ENCODE results near the gene NXPH1.

The NXPH1 gene

DNA sequence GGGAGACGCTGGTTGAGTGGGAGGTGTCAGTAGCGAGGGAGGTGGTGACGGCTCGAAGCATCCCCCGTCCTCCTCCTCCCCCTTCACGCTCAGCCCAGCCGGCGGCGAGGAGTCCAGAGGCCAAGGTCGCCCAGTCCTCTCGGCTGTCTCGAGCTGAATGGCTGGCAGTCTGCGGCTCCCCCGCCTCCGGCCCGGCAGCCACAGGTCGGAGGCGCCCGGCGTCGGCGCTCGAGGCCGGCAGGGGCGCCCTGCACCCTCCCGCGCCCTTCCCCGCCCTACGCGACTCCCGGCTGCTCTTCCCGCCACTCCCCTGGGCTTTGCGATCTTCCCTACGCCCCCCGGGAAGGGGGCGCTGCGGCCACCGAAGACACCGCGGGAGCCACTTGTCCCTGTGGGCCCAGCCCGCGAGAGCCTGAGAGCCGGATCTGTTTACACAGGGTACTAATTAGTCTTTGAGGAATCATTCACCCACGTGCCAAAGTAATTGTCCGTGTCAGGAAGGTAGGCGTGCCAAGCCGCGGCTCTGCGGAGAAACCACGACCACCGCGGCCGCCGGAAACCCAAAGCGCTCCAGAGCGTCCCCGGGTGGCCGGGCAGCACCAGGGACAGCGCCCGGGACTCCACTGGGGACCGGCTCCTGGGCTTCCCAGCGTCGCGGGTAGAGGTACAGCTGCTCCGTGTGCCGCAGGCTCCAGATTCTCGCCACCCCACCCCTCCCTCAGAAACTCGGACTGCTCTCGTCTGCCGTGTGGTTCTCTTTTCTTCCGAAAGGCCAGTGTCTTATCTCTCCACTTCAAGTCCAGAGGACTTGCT lies at the start of gene NXPH1:
TSS of gene NXPH1 (plus strand) at position 133 of the 813 bp plus-strand sequence.
- H3K4me3 ChIP-seq (ENCODE audit: low read depth, low read length), result no peak within 1 kb of the TSS
- TF ChIP-seq, protein P1, sequence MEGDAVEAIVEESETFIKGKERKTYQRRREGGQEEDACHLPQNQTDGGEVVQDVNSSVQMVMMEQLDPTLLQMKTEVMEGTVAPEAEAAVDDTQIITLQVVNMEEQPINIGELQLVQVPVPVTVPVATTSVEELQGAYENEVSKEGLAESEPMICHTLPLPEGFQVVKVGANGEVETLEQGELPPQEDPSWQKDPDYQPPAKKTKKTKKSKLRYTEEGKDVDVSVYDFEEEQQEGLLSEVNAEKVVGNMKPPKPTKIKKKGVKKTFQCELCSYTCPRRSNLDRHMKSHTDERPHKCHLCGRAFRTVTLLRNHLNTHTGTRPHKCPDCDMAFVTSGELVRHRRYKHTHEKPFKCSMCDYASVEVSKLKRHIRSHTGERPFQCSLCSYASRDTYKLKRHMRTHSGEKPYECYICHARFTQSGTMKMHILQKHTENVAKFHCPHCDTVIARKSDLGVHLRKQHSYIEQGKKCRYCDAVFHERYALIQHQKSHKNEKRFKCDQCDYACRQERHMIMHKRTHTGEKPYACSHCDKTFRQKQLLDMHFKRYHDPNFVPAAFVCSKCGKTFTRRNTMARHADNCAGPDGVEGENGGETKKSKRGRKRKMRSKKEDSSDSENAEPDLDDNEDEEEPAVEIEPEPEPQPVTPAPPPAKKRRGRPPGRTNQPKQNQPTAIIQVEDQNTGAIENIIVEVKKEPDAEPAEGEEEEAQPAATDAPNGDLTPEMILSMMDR (IDR thresholded peaks at IDR 0.05; ENCODE audit: low read depth, low read length), result no peak

DNA sequence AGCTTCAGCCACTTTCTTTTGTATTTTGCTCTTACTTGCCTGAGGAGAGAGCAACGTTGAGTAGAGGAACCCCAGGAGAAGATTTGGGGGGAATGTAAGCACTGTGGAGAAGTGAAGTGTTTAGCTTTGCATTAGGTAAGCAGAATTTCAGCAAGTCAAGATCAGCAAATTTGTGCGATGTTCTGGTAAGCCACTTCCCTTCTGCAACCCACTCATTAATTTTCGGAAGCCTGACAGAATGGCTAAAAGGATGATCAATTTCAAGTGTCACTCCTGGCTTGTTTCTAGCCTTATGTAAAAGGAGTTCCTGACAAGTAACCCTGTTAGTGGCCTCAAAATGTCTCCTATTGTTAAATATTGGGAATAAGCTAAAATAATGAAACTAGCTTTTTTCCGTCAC lies 48.5 kb upstream of the NXPH1 start:
- TF ChIP-seq, protein P1 (IDR thresholded peaks at IDR 0.05; ENCODE audit: low read depth, low read length), result no peak
- no peak overlapping the region for H3K4me3 ChIP-seq (ENCODE audit: low read depth, low read length)

DNA sequence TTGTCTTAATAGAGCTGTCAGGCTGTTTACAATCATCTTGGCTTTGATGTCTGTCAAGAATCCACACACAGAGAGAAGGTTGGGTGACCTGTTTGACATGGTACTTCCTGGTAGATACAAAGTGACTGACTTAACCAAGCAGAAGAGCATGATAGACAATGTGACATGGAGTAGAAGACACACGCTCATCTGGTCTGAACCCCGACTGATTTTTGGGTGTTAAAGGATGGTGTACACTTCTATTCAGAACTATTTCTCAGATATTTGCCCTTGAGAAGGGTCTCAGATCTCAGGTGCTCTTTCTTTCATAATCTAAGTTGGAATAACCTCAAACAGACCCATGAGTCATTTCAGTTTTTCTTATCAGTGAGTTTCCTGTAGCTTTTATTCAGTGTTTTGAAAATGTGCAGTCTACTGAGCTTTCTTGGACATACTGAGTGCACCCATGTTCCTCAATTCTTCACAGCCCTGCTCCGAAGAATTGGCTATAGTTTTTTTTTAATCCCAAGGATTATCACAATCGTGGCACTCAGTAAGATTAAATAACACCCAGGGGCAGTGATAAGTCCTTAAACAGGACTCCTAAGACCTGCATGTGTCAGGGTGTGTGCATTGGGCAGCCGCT lies 46.4 kb upstream of the NXPH1 start:
- TF ChIP-seq, protein P1 (IDR thresholded peaks at IDR 0.05; ENCODE audit: low read depth, low read length), result no peak
- no peak overlapping the region for H3K4me3 ChIP-seq (ENCODE audit: low read depth, low read length)

DNA sequence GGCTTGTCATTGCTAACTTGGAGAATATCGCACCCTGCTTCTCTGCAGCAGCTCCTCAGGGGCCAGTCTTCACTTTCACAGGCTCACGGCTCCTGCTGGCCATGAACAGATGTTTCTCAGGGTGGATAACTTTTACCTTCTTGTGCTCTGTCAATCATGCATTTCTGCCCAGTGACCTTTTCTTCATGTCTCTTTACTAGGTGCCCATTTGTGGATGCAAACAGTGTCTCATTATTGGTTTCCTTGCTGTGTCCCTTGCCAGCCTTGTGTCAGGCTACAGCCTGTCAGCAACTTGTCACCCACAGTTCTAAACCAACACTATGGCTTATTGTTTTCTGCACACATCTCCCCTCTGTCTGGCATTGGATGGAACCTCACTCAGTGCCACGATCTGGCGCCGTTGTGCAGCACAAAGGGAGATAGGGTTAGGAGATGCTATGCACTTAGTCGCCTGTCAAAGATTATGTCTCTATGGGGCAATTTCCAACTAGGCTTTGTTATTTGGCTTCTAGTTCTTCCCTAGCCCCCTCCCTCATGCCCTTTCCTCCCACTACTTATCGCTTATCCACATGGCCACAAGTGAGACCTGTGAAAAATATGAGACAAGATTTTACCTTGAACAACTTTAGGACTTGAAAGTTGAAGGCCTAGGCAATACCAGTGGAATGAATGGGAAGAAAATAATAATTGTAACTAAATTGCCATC lies 45.7 kb upstream of the NXPH1 start:
- no peak overlapping the region for H3K4me3 ChIP-seq (ENCODE audit: low read depth, low read length)

DNA sequence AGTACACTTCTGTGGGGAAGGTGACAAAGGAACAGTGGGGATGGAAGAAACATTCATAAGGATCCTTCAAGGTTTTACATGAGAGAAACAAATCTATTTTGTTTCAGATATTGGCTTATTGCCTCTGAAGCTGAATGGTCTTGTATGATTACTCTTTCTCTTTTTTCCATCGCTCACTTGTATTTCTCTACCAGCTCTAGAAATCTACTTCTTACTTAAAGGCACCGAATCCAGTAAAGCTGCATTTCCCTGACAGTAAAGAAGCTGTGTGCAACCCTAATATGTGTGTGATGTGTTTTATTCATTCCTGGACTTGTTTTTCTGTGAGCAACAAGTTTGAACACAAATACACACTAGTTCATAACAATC lies 45.2 kb upstream of the NXPH1 start:
- TF ChIP-seq, protein P1 (IDR thresholded peaks at IDR 0.05; ENCODE audit: low read depth, low read length), result no peak
- H3K4me3 ChIP-seq (ENCODE audit: low read depth, low read length), result no peak overlapping the region

More for the DNA sequence above, 45.7 kb upstream of the NXPH1 start:
- TF ChIP-seq, protein P1 (IDR thresholded peaks at IDR 0.05; ENCODE audit: low read depth, low read length), result no peak

DNA sequence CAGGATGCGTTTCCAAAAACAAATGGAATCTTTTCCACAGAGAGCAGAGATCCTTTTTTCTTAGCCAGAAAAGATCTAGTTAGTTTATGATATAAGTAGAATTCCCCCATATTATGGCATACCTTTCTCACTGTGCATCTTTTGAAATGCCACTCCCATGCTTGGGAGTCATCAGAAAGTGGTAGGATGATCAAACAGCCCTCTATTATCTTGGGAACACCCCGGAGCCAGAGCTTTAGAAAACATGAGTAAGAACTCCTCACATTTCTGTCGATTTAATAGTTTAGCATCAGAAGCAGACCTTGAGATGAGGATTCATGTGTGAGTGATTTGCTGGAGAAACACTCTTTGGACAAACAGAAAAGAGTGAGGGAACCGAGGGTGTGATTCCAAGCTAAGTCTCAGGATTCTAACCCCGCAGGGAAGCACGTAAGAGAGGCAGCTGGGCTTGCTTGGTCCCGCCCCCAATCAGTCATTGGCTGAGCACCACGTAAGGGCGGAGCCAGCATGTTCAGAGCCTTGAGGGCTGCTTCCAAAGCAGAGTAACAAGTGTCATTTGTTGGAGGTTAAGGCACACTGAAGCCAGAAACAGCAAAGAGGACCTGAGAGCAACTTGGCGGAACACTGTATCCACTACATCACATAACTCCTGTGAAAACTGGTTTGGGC lies 43.7 kb upstream of the NXPH1 start:
- no peak overlapping the region for H3K4me3 ChIP-seq (ENCODE audit: low read depth, low read length)
- TF ChIP-seq, protein P1 (IDR thresholded peaks at IDR 0.05; ENCODE audit: low read depth, low read length), result no peak
